GM20431 (cell line): ENCODE results near the gene HLTF.
"Not testable (repeated sequence)": the region's sequence is repeated elsewhere in the genome, so short reads cannot be mapped to it uniquely, and the experiment has no call there.

Experiments used
- in situ Hi-C: fragments of 300-500 bp; cut with MseI, MboI; formaldehyde crosslinking; loops from one replicate; pipeline ENCODE4 v1.15.0; 2020; ENCODE audit warnings: low sequenced_read_pairs; ENCODE audit not compliant: unreplicated experiment

HLTF gene

DNA sequence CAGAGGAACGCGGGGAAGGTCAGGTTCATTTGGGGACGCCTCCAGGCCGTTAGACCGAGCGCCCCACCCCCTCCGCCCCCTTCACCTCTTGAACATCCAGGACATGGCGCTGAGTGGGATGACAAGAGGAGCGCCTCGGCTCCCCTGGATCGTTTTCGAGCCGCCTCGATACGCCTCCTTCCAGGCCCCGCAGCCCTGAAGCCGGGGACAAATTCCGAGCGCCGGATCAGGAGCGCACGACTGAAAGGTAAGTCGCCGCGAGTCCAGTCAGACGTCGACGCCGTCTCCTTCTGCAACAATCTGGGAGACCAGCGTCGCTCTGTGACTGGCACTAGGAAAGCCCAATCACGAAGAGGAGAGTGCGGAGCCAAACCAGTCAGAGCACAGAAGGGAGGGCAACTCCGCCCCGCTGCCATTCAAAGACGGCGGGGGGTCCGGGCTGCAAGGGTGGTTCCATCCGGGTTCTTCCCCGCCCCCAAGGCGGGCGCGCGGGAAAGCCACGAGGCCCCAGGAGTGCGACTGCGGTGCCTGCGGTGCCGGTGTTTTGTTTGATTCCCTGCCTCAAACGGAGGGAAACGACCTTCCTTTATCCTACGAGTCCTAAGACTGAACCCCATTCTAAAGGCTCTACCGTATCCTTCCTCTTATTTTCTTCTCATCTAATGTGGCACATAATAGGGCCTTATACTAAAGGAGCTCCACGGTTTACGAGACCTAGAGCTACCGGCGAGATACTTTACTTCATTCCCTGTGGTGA is at the start of gene HLTF:
Gene HLTF (minus strand): TSS at position 302 of the 757 bp plus-strand sequence. CDS start 197 bp downstream, at position 105.
- in situ Hi-C loops = no loop called here

GRCh38 chr3:149134575-149134974 is 48.2 kb upstream of the HLTF start:
- in situ Hi-C loops = no loop called here

DNA sequence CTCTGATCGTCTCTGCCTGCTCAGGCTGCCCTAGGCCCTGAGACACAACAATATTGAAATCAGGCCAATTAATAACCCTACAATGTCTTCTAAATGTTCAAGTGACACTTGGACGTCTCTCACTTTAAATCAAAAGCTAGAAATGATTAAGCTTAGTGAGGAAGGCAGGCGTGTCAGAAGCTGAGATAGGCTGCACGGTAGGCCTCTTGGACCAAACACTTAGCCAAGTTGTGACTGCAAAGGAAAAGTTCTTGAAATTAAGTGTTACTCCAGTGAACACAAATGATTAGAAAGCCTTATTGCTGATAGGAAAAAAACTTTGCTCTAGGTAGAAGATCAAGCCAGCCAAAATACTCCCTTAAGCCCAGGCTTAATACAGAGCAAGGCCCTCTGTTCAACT is 45.3 kb upstream of the HLTF start:
- in situ Hi-C loops = no loop called here

GRCh38 chr3:149129326-149130205 is 43.2 kb upstream of the HLTF start, which contains the start of gene HPS3:
TSS of gene HPS3 (plus strand) at chr3:149129638. CDS start at chr3:149129724, 86 bp downstream.
- in situ Hi-C loops = loop anchor here (10.0 kb wide), 1 partner anchor 145 kb away; no protein-coding TSS in a partner anchor

GRCh38 chr3:149128821-149129220 is 42.5 kb upstream of the HLTF start:
- in situ Hi-C loops = loop anchor here (10.0 kb wide), 1 partner anchor 146 kb away; no protein-coding TSS in a partner anchor

GRCh38 chr3:149122721-149123578 is 36.6 kb upstream of the HLTF start:
- in situ Hi-C loops = loop anchor here (10.0 to 25.0 kb wide), 3 partner anchors 152 to 339 kb away; partner anchors contain the start of gene TM4SF4

DNA sequence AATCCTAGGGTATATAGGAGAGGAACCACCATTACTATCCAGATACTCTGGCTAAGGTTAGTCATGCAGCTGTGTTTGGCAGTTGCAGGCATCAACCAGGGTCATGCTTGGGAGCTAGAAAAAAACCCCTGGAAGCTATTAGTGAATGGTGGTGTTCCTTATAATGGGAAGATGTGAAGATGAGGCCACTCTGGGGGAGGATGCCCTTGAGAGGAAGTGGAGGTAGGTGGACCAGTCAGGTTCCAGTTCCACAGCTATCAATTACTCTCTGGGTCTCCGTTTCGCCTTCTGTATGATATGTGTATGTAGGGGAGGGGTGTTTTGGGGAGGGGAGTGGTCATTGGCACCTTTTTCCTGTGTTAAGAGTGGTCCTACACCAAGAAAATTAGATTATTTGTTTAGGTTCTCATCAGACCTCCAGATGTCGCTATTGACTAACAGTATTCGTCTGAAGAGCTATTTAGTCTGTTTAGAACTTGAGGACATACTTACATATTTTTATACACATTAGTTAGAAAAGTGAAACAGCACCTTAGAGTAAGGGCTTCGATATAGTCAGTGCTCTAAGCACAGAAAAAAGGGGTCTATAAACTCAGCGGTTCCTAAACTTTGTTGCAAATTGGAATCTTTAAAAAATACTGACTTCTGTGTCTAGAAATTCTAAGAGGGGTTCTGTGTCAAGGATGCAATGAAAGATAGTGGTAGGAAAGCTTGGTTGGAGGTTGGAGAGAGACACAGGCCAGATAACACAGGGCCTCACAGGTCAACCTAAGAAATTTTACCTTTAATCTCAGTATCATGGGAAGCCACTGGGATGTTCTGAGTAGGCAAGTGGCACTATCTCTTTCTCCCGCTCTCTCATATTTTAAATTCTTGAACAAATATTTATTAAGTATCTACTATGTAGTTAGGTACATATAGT is 34.0 kb upstream of the HLTF start:
- in situ Hi-C loops = loop anchor here (10.0 to 25.0 kb wide), 3 partner anchors 154 to 342 kb away; partner anchors contain the start of gene TM4SF4

DNA sequence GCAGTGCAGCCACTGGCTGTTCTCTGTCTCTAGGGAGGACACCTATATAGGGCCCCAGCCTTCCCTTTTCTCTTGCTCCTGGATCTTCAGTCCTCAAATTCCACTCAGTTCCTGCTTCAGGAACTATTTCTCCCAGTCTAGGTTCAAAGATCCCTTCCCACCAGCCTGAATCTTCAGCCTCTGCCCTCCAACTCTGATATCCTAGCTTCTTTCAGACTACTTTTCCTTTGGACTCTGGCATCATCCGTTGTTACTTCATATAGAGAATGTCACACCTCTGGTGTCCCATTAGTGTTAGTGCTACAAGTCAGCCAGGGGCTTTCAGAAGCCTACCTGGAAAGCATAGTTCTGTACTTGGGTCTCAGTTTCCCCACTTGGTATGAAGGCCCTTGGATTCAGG is 33.1 kb upstream of the HLTF start:
- in situ Hi-C loops = loop anchor here (25.0 kb wide), 2 partner anchors 157 to 343 kb away; partner anchors contain the start of gene TM4SF4

- in situ Hi-C loops = loop anchor here (25.0 kb wide), 2 partner anchors 156 to 344 kb away; partner anchors contain the start of gene TM4SF4
Measured at GRCh38 chr3:149118724-149119123, 32.4 kb upstream of the HLTF start.

DNA sequence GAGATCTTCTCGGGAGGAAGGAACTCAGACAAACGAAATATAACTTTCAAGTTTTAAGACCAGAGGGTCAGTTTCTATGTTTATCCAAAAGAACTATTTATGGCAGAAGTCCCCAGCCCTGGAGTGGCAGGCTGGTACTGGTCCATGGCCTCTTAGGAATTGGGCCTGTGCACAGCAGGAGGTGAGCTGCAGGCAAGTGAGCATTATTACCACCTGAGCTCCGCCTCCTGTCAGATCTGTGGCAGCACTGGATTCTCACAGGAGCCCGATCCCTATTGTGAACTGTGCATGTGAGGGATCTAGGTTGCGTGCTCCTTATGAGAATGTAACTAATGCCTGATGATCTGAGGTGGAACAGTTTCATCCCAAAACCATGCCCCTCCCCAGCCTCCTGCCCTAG is 28.8 kb upstream of the HLTF start:
- in situ Hi-C loops = loop anchor here (25.0 kb wide), 2 partner anchors 153 to 347 kb away; partner anchors contain the start of gene TM4SF4

GRCh38 chr3:149114458-149114857 is 28.1 kb upstream of the HLTF start:
- in situ Hi-C loops = loop anchor here (25.0 kb wide), 2 partner anchors 152 to 348 kb away; partner anchors contain the start of gene TM4SF4

DNA sequence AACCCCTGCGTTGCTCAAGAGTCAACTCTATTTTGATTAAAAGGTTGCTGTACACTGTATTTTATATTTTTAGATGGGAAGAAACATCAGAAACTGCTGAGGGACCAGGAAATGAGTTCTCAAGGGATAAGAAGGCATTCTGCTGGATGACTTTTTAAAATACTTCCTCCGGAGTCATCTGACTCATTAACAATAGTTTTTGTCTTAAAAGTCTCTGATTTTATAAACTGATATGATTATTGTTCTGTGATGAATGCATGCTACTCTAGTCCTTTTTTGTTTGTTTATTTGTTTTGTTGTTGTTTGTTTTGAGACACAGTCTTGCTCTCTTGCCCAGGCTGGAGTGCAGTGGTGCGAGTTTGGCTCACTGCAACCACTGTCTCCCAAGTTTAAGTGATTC is 18.2 kb upstream of the HLTF start:
- in situ Hi-C loops = loop anchor here (25.0 kb wide), 2 partner anchors 142 to 358 kb away; partner anchors contain the start of gene TM4SF4

GRCh38 chr3:149101641-149102040 is 15.3 kb upstream of the HLTF start:
- in situ Hi-C loops = loop anchor here (25.0 kb wide), 2 partner anchors 139 to 361 kb away; partner anchors contain the start of gene TM4SF4

- in situ Hi-C loops = loop anchor here (25.0 kb wide), 2 partner anchors 139 to 361 kb away; partner anchors contain the start of gene TM4SF4
Measured at GRCh38 chr3:149101154-149101553, 14.8 kb upstream of the HLTF start.

DNA sequence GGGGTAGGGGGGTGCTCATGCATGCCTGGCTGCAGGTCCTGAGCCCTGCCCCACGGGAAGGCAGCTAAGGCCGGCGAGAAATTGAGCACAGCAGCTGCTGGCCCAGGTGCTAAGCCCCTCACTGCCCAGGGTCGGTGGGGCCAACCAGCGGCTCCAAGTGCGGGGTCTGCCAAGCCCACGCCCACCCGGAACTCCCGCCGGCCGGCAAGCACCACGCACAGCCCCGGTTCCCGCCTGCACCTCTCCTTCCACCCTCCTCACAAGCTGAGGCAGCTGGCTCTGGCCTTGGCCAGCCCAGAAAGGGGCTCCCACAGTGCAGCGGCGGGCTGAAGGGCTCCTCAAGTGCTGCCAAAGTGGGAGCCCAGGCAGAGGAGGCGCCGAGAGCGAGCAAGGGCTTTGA is 11.7 kb upstream of the HLTF start:
- in situ Hi-C loops = not testable (repeated sequence)

DNA sequence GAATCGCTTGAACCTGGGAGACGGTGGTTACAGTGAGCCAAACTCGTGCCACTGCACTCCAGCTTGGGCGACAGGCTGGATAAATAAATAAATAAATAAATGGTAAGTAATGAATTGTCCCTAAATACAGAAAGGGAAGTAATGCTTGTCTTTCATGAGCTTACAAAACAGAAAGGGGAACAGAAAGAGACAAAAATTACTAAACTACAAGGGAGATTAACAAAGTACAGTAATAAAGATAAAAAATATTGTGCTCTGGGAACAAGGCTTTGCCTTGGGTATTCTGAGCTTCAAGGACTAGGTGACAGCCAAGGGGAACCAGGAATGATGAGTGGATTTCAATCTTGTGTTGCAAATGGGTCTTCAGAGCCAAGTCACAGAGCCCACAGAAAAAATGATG is 9.2 kb upstream of the HLTF start:
- in situ Hi-C loops = no loop called here

DNA sequence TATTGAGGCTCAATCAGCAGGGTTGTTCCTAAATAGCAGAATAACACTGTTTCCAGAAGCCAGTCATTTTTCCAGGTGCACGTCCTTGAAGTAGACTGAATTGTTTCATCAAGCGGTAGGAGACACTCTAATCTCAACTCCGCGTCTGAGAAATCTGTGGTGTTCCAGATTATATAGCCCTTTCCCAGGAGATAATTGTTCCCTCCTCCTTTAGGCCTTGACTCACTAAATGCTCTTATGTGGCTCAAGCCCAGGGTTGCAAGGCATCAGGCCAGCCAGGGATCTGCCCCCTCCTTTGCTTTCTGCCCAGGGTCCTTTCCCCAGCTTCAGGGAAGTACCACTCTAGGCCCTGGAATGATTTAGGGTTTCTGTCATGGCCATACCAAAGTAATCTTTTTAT is 5.7 kb upstream of the HLTF start:
- in situ Hi-C loops = no loop called here

- in situ Hi-C loops = no loop called here
Measured at GRCh38 chr3:149090907-149091306, 4.6 kb upstream of the HLTF start.
